Breast epithelium (tissue), 3 donors: ENCODE results near the gene HBB.

Experiments used
- CTCF ChIP-seq, 3 donors: fragments of 450-650 bp; IDR thresholded peaks; one replicate each; pipeline ENCODE4 v1.5.1; 2016 to 2017; ENCODE audit warnings: antibody characterized with exemption in 3 of 3, mild to moderate bottlenecking in 3 of 3, moderate library complexity in 3 of 3
- POLR2AphosphoS5 ChIP-seq, 3 donors: sonication (generic); formaldehyde crosslinking; IDR thresholded peaks; one replicate each; pipeline ENCODE4 v1.6.1; 2017; ENCODE audit warnings: antibody characterized with exemption in 3 of 3

GRCh38 chr11:5204787-5205186 lies 22.1 kb downstream of the HBB start:
- TF ChIP-seq CTCF (IDR thresholded peaks at IDR 0.05) = peak in 1 of 3 donors; percentile 43
- TF ChIP-seq POLR2AphosphoS5 (IDR thresholded peaks at IDR 0.05) = no peak
